Panc1 (cell line): ENCODE data around the gene PSKH1. TPM values are rescaled to one million over a fixed set of nuclear protein-coding genes. Genes with fewer than 3 reads are reported as not detected.

ENCODE experiments used
- ATAC-seq: fragments of 200-7000 bp; cut with Tn5 transposase; 2 replicates; pipeline ENCODE4 v1.9.1; 2020; ENCODE audit warnings: mild to moderate bottlenecking, moderate library complexity
- BruUV-seq: library from RNA; stranded (reverse); fragments of 400-500 nt; replicated peaks from 2 replicates; lab custom pipeline; 2021; lab: Mats Ljungman, UMichigan
- CTCF ChIA-PET: fragments of 300-600 bp; sonication (Branson Sonifier 250); formaldehyde crosslinking; loops from one replicate; lab custom pipeline; 2022; ENCODE audit warnings: antibody characterized with exemption; lab: Charles Lee
- POLR2A ChIA-PET: fragments of 300-600 bp; sonication (Branson Sonifier 250); formaldehyde crosslinking; loops from one replicate; lab custom pipeline; 2022; ENCODE audit warnings: antibody characterized with exemption; lab: Charles Lee
- DNase-seq: peaks from one replicate; pipeline ENCODE4 v3.0.0-alpha.2; 2010; ENCODE audit warnings: low read depth, low spot score
- H3K27ac ChIP-seq: 2 replicates; pipeline ENCODE4 v1.5.1; 2011; ENCODE audit warnings: mild to moderate bottlenecking, low read length, inconsistent platforms
- H3K27me3 ChIP-seq: fragments of 200-500 bp; sonication (Bioruptor generic); 2 replicates; pipeline ENCODE4 v1.6.0; 2014; ENCODE audit warnings: low read length, inconsistent platforms; ENCODE audit not compliant: control insufficient read depth, insufficient read depth
- H3K36me3 ChIP-seq: fragments of 200-500 bp; sonication (Bioruptor generic); 2 replicates; pipeline ENCODE4 v1.5.1; 2014; ENCODE audit warnings: inconsistent platforms, mild to moderate bottlenecking, low read length, moderate library complexity; ENCODE audit not compliant: control insufficient read depth, insufficient read depth
- H3K4me1 ChIP-seq: 2 replicates; pipeline ENCODE4 v1.5.1; 2011; ENCODE audit warnings: inconsistent platforms, mild to moderate bottlenecking, low read length, moderate library complexity; ENCODE audit not compliant: control insufficient read depth, insufficient read depth
- H3K4me3 ChIP-seq, 2 experiments: 2 replicates each; pipeline ENCODE4 v1.5.1; 2011 to 2012; ENCODE audit warnings: low read depth in 2 of 2, low read length in 2 of 2, mild to moderate bottlenecking in 2 of 2, inconsistent platforms in 1 of 2, moderate library complexity in 1 of 2
- H3K9me3 ChIP-seq: fragments of 200-500 bp; sonication (Bioruptor generic); 2 replicates; pipeline ENCODE4 v1.5.1; 2014; ENCODE audit warnings: low read depth, mild to moderate bottlenecking, inconsistent platforms, low read length, moderate library complexity; ENCODE audit not compliant: control insufficient read depth, insufficient read depth
- CTCF ChIP-seq: fragments of 450-650 bp; IDR thresholded peaks from 2 replicates; pipeline ENCODE4 v1.5.1; 2017; ENCODE audit warnings: mild to moderate bottlenecking
- POLR2AphosphoS5 ChIP-seq: IDR thresholded peaks from 2 replicates; pipeline ENCODE4 v1.6.1; 2012; ENCODE audit warnings: mild to moderate bottlenecking, low read depth, low read length, moderate library complexity
- REST ChIP-seq, 2 experiments: IDR thresholded peaks; 2 replicates each; pipeline ENCODE4 v1.6.1; 2011 to 2012; ENCODE audit warnings: low read depth in 2 of 2, control low read depth in 1 of 2, low read length in 1 of 2, mild to moderate bottlenecking in 1 of 2, moderate library complexity in 1 of 2; ENCODE audit not compliant: insufficient read depth in 1 of 2
- SIN3A ChIP-seq: IDR thresholded peaks from 2 replicates; pipeline ENCODE4 v1.6.1; 2012; ENCODE audit warnings: low read depth, mild to moderate bottlenecking, low read length, moderate library complexity, borderline replicate concordance; ENCODE audit not compliant: insufficient read depth
- TCF7L2 ChIP-seq: IDR thresholded peaks from 2 replicates; pipeline ENCODE4 v1.6.1; 2011; ENCODE audit warnings: mild to moderate bottlenecking, low read depth, low read length, inconsistent platforms
- in situ Hi-C: cut with HindIII; loops from 2 replicates; pipeline ENCODE4 v1.10.0; 2016; ENCODE audit warnings: low sequenced_read_pairs, low pct_unique_long_range_greater_than_20kb
- intact Hi-C: fragments of 100-400 bp; cut with micrococcal nuclease; formaldehyde crosslinking; loops from one replicate; pipeline ENCODE4 v1.10.0; 2022; ENCODE audit not compliant: unreplicated experiment
- total RNA-seq: library from RNA; stranded (reverse); gene quantifications from one replicate; pipeline ENCODE4 v1.2.1, GENCODE V29; 2021; ENCODE audit not compliant: unreplicated experiment

PSKH1 gene
- total RNA-seq, 1 experiment from 2014 or later: 17.8 TPM

GRCh38 chr16:67885545-67885944 lies 7.5 kb upstream of the PSKH1 start:
- no TSS peak for BruUV-seq
- ChIA-PET POLR2A (no interaction called here), CTCF (no interaction called here)
- TF ChIP-seq POLR2AphosphoS5 (no peak), SIN3A (no peak), TCF7L2 (no peak), REST (IDR thresholded peaks at IDR 0.05; ENCODE audit: insufficient read depth in 1 of 2, low read depth in 2 of 2, low read length in 1 of 2) (no peak), CTCF (no peak)
- Histone ChIP-seq H3K27ac (no peak overlapping the region), H3K4me1 (no peaks in the 10 kb centered on the region), H3K27me3 (no peaks in the 10 kb centered on the region), H3K9me3 (no peaks in the 10 kb centered on the region), H3K4me3 (no peak overlapping the region), H3K36me3 (no peaks in the 10 kb centered on the region; the same call in 1 of the 2 replicates)
- ATAC-seq: no peak
- in situ Hi-C loops (no loop called here), intact Hi-C loops (no loop called here)
- DNase-seq: no peak

- H3K4me3 ChIP-seq: no peak overlapping the region
- no peak overlapping the region for H3K27ac ChIP-seq
- no peaks in the 10 kb centered on the region for H3K27me3 ChIP-seq
- DNase-seq (no peak), ATAC-seq (no peak)
- TF ChIP-seq CTCF (no peak), SIN3A (no peak), POLR2AphosphoS5 (no peak), TCF7L2 (no peak), REST (IDR thresholded peaks at IDR 0.05; ENCODE audit: insufficient read depth in 1 of 2, low read depth in 2 of 2, low read length in 1 of 2) (no peak)
- no peaks in the 10 kb centered on the region for H3K36me3 ChIP-seq
- ChIA-PET CTCF (no interaction called here), POLR2A (no interaction called here)
- no TSS peak for BruUV-seq
- no peaks in the 10 kb centered on the region for H3K9me3 ChIP-seq
- H3K4me1 ChIP-seq: no peaks in the 10 kb centered on the region
- in situ Hi-C loops (no loop called here), intact Hi-C loops (no loop called here)
Measured at GRCh38 chr16:67885976-67886375, 7.1 kb upstream of the PSKH1 start.
